PC-9 (cell line): ENCODE results near the gene PILRA. TPM values are rescaled to one million over a fixed set of nuclear protein-coding genes. Genes with fewer than 3 reads are reported as not detected.

Experiments used
- BruUV-seq: library from RNA; stranded (reverse); fragments of 400-500 nt; replicated peaks from 2 replicates; lab custom pipeline; 2021; lab: Mats Ljungman, UMichigan
- CTCF ChIA-PET: fragments of 300-600 bp; sonication (Branson Sonifier 250); formaldehyde crosslinking; loops from one replicate; lab custom pipeline; 2022; ENCODE audit warnings: antibody characterized with exemption; lab: Charles Lee
- POLR2A ChIA-PET: fragments of 300-600 bp; sonication (Branson Sonifier 250); formaldehyde crosslinking; loops from one replicate; lab custom pipeline; 2022; ENCODE audit warnings: antibody characterized with exemption; ENCODE audit not compliant: unreplicated experiment; lab: Charles Lee
- DNase-seq, 2 experiments: peaks; one replicate each; pipeline versions ENCODE4 v3.0.0 to v3.0.0-alpha.2; 2015 to 2022; ENCODE audit warnings: mixed read lengths in 1 of 2
- H2AFZ ChIP-seq: fragments of 200-600 bp; sonication (generic); 2 replicates; pipeline ENCODE4 v1.8.1; 2017; ENCODE audit warnings: antibody characterized with exemption
- H3F3A ChIP-seq: fragments of 200-600 bp; sonication (generic); 2 replicates; pipeline ENCODE4 v1.8.1; 2017; ENCODE audit warnings: antibody characterized with exemption, mild to moderate bottlenecking, low read depth; ENCODE audit not compliant: insufficient read depth
- H3K27ac ChIP-seq: fragments of 200-600 bp; sonication (generic); 2 replicates; pipeline ENCODE4 v1.6.1; 2016; ENCODE audit warnings: mixed run types
- H3K27me3 ChIP-seq: fragments of 200-600 bp; sonication (generic); 2 replicates; pipeline ENCODE4 v1.6.1; 2016; ENCODE audit warnings: low read depth, mixed run types; ENCODE audit not compliant: insufficient read depth
- H3K36me3 ChIP-seq: fragments of 200-600 bp; sonication (generic); 2 replicates; pipeline ENCODE4 v1.6.1; 2016; ENCODE audit warnings: low read depth, mixed run types
- H3K4me1 ChIP-seq: fragments of 200-600 bp; sonication (generic); replicated peaks from 2 replicates; pipeline ENCODE4 v1.6.1; 2016; ENCODE audit warnings: mixed run types; ENCODE audit not compliant: insufficient read depth
- H3K4me2 ChIP-seq: fragments of 200-600 bp; sonication (generic); 2 replicates; pipeline ENCODE4 v1.6.1; 2017; ENCODE audit warnings: mixed run types
- H3K4me3 ChIP-seq: fragments of 200-600 bp; sonication (generic); 2 replicates; pipeline ENCODE4 v1.6.1; 2016; ENCODE audit warnings: mixed run types
- H3K79me2 ChIP-seq: fragments of 200-600 bp; sonication (generic); 2 replicates; pipeline ENCODE4 v1.6.1; 2017; ENCODE audit warnings: low read depth, mixed run types
- H3K9me2 ChIP-seq: fragments of 200-600 bp; sonication (generic); 2 replicates; pipeline ENCODE4 v1.8.1; 2017; ENCODE audit warnings: mild to moderate bottlenecking; ENCODE audit not compliant: insufficient read depth
- H3K9me3 ChIP-seq: fragments of 200-600 bp; sonication (generic); 2 replicates; pipeline ENCODE4 v1.8.1; 2016; ENCODE audit warnings: low read depth; ENCODE audit not compliant: insufficient read depth
- H4K20me1 ChIP-seq: fragments of 200-600 bp; sonication (generic); 2 replicates; pipeline ENCODE4 v1.8.1; 2017; ENCODE audit not compliant: insufficient read depth
- CTCF ChIP-seq: fragments of 200-600 bp; sonication (generic); conservative IDR thresholded peaks from 2 replicates; pipeline ENCODE4 v1.6.1; 2017; ENCODE audit warnings: mixed run types, antibody characterized with exemption, mild to moderate bottlenecking, moderate library complexity
- EZH2 ChIP-seq: fragments of 200-600 bp; sonication (generic); IDR thresholded peaks from 2 replicates; pipeline ENCODE4 v1.8.0; 2017; ENCODE audit warnings: antibody characterized with exemption, low read depth
- intact Hi-C: fragments of 100-400 bp; cut with micrococcal nuclease; formaldehyde crosslinking; loops from one replicate; pipeline ENCODE4 v1.10.0; 2022; ENCODE audit not compliant: unreplicated experiment
- total RNA-seq: library from RNA; stranded (reverse); gene quantifications from 2 replicates; pipeline ENCODE4 v1.2.3, GENCODE V29; 2021

The PILRA gene
- total RNA-seq, 1 experiment from 2014 or later, result 2.8 TPM

GRCh38 chr7:100427762-100428198 is 54.5 kb downstream of the PILRA start:
- ChIA-PET CTCF (interaction anchor here (0.5 to 0.8 kb wide), 3 partner anchors 19 to 184 kb away, joined by 3 to 8 read pairs (median 5); partner anchors contain the start of gene MOSPD3), POLR2A (interaction anchor here (0.6 to 1.8 kb wide), 9 partner anchors 9 to 490 kb away, joined by 3 to 22 read pairs (median 6); partner anchors contain the start of genes FBXO24 and LRCH4)
- intact Hi-C loops, result loop anchor here (1.0 to 2.0 kb wide), 2 partner anchors 181 to 439 kb away; partner anchors contain the start of gene TRIP6
- Histone ChIP-seq H3K36me3 (0 out of 2 replicates have a peak, but pooled peaks cover 13% of the 10 kb centered on the region), H3K27me3 (no peaks in the 10 kb centered on the region), H3K9me3 (no peaks in the 10 kb centered on the region), H4K20me1 (no peaks in the 10 kb centered on the region; the same call in 1 of the 2 replicates), H2AFZ (peak overlapping the region; percentile 79), H3K79me2 (peaks cover 31% of the 10 kb centered on the region), H3K4me2 (peak overlapping the region; percentile 80), H3K4me1 (peaks cover 26% of the 10 kb centered on the region), H3F3A (peaks cover 27% of the 10 kb centered on the region; the same call in 1 of the 2 replicates), H3K9me2 (no peaks in the 10 kb centered on the region), H3K4me3 (peak overlapping the region; percentile 66), H3K27ac (peak overlapping the region; percentile 93)
- DNase-seq, result no peak
- TF ChIP-seq CTCF, result no peak
- no peak for TF ChIP-seq EZH2
- BruUV-seq, result no TSS peak

GRCh38 chr7:100428199-100428966 is 55.1 kb downstream of the PILRA start, which contains the start of gene ZCWPW1:
Gene ZCWPW1, minus strand, starts transcription at chr7:100428703. Its CDS starts 8,054 bp downstream, at chr7:100420649.
- TF ChIP-seq EZH2 (no peak), CTCF (no peak; the same call in 1 of the 2 replicates)
- Histone ChIP-seq H3K9me3 (no peaks in the 10 kb centered on the region), H3K9me2 (no peaks in the 10 kb centered on the region), H2AFZ (peak within 1 kb of the TSS; percentile 79), H3K27me3 (no peaks in the 10 kb centered on the region), H3K4me2 (peak within 1 kb of the TSS; percentile 80), H3F3A (peaks cover 32% of the 10 kb centered on the region; the same call in 1 of the 2 replicates), H3K27ac (peak within 1 kb of the TSS; percentile 93), H3K4me3 (peak within 1 kb of the TSS; percentile 66), H3K79me2 (peaks cover 37% of the 10 kb centered on the region), H3K4me1 (peaks cover 30% of the 10 kb centered on the region), H3K36me3 (0 out of 2 replicates have a peak, but pooled peaks cover 13% of the 10 kb centered on the region), H4K20me1 (no peaks in the 10 kb centered on the region; the same call in 1 of the 2 replicates)
- POLR2A ChIA-PET, result interaction anchor here (0.5 to 1.8 kb wide), 26 partner anchors 8 to 796 kb away, joined by 3 to 22 read pairs (median 6); partner anchors contain the start of genes AP4M1, FBXO24, GAL3ST4 and LRCH4
- peak; percentile 88 to 98 for DNase-seq
- BruUV-seq, result TSS peak; percentile 64
- CTCF ChIA-PET, result interaction anchor here (0.7 to 0.8 kb wide), 2 partner anchors 36 to 184 kb away, joined by 3 to 5 read pairs; partner anchors contain the start of gene MOSPD3
- intact Hi-C loops, result loop anchor here (1.0 to 2.0 kb wide), 2 partner anchors 182 to 438 kb away; partner anchors contain the start of gene TRIP6
